Suprapubic skin (tissue), 4 donors: ENCODE results near the gene PGLYRP4. TPM values are rescaled to one million over a fixed set of nuclear protein-coding genes. Genes with fewer than 3 reads are reported as not detected.

ENCODE experiments used
- DNase-seq, 2 donors: peaks; one replicate each; pipeline ENCODE4 v3.0.0-alpha.2; 2019; ENCODE audit warnings: low spot score in 2 of 2
- H3K27ac ChIP-seq: fragments of 200-600 bp; sonication (generic); one replicate; pipeline ENCODE4 v1.5.1; 2019
- H3K27me3 ChIP-seq: fragments of 200-600 bp; sonication (generic); one replicate; pipeline ENCODE4 v1.5.1; 2019
- H3K36me3 ChIP-seq: fragments of 200-600 bp; sonication (generic); one replicate; pipeline ENCODE4 v1.5.1; 2019
- H3K4me1 ChIP-seq: fragments of 200-600 bp; sonication (generic); one replicate; pipeline ENCODE4 v1.5.1; 2019
- H3K4me3 ChIP-seq: fragments of 200-600 bp; sonication (generic); one replicate; pipeline ENCODE4 v1.5.1; 2019; ENCODE audit warnings: mild to moderate bottlenecking
- H3K9me3 ChIP-seq: fragments of 200-600 bp; sonication (generic); one replicate; pipeline ENCODE4 v1.5.1; 2019
- EP300 ChIP-seq: sonication (generic); formaldehyde crosslinking; IDR thresholded peaks from one replicate; pipeline ENCODE4 v1.6.1; 2017; ENCODE audit warnings: antibody characterized with exemption
- POLR2A ChIP-seq, 2 donors: fragments of 450-650 bp; IDR thresholded peaks; one replicate each; pipeline ENCODE4 v1.6.1; 2017; ENCODE audit warnings: antibody characterized with exemption in 2 of 2, mild to moderate bottlenecking in 2 of 2, moderate library complexity in 2 of 2
- POLR2AphosphoS5 ChIP-seq, 3 donors: sonication (generic); formaldehyde crosslinking; IDR thresholded peaks; one replicate each; pipeline ENCODE4 v1.6.1; 2017; ENCODE audit warnings: antibody characterized with exemption in 3 of 3
- WGBS: methylation state at CpG from one replicate; pipeline ENCODE4 v1.1.5; 2018; 5-methylcytosine and 5-hydroxymethylcytosine counted together
- total RNA-seq, 4 donors: library from RNA; depleted of rRNA; stranded (reverse); fragments of >200 nt; gene quantifications; one replicate each; pipeline ENCODE4 v1.1.0, GENCODE V29; 2016
- TF ChIP-seq, protein P1 (sequence below), 2 donors: fragments of 200-600 bp in 1 of 2; fragments of 450-650 bp in 1 of 2; sonication (generic) in 1 of 2; IDR thresholded peaks; one replicate each; pipeline ENCODE4 v1.5.1; 2016 to 2019; ENCODE audit warnings: antibody characterized with exemption in 2 of 2, mild to moderate bottlenecking in 1 of 2, moderate library complexity in 1 of 2

Gene PGLYRP4
- total RNA-seq, 4 donors from 2014 or later: 13.0 to 35.0 (median 21.2) TPM

DNA sequence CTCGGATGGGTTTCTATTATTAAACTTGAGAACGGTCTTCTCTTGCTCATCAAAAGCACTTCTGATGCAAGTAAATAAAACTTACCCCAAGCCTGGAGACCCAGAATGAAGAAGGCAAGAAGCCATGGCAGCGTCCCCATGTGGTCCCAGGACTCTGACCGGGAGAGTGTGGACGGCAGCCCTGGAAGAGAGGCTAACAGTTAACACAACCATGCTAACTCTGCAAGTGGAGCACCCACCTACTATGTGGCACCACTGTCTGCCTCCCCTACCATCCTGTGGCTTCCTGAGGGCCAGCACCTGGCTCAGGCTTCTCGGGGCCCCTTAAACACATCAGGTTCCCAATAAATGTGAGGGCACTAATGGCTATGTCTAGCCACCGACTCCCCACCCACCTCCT is 38.1 kb downstream of the PGLYRP4 start:
- WGBS: 69% methylated on average over 7 of the region's 7 CpGs
- no peak for DNase-seq
- Histone ChIP-seq H3K4me1 (peaks cover 4% of the 10 kb centered on the region), H3K4me3 (no peak overlapping the region), H3K27me3 (no peaks in the 10 kb centered on the region), H3K27ac (no peak overlapping the region), H3K9me3 (no peaks in the 10 kb centered on the region), H3K36me3 (no peaks in the 10 kb centered on the region)
- TF ChIP-seq EP300: no peak
- TF ChIP-seq, protein P1, sequence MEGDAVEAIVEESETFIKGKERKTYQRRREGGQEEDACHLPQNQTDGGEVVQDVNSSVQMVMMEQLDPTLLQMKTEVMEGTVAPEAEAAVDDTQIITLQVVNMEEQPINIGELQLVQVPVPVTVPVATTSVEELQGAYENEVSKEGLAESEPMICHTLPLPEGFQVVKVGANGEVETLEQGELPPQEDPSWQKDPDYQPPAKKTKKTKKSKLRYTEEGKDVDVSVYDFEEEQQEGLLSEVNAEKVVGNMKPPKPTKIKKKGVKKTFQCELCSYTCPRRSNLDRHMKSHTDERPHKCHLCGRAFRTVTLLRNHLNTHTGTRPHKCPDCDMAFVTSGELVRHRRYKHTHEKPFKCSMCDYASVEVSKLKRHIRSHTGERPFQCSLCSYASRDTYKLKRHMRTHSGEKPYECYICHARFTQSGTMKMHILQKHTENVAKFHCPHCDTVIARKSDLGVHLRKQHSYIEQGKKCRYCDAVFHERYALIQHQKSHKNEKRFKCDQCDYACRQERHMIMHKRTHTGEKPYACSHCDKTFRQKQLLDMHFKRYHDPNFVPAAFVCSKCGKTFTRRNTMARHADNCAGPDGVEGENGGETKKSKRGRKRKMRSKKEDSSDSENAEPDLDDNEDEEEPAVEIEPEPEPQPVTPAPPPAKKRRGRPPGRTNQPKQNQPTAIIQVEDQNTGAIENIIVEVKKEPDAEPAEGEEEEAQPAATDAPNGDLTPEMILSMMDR (IDR thresholded peaks at IDR 0.05): no peak
- no peak for TF ChIP-seq POLR2AphosphoS5 (IDR thresholded peaks at IDR 0.05)
- TF ChIP-seq POLR2A (IDR thresholded peaks at IDR 0.05): no peak

DNA sequence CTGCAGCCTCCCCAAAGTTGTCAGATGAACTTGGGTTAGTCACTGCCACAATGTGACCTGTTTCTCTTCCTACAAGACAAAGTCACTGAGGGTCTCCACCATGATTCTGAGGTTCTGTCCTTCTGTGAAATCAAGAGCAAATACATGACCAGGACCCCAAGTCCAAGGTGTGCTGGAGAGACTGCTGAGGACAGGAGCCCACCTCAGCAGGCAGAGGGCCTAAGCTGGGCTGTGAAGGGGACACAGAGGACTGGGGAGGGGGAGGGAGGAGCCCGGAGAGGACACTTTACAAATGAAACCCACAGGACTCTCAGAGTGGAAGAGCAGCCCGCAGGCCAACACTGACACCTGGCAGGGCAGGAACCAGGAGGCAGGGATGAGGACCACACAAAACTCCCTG is 39.2 kb downstream of the PGLYRP4 start:
- no peak for DNase-seq
- H3K36me3 ChIP-seq: no peaks in the 10 kb centered on the region
- H3K9me3 ChIP-seq: no peaks in the 10 kb centered on the region
- H3K27me3 ChIP-seq: no peaks in the 10 kb centered on the region
- H3K4me1 ChIP-seq: peaks cover 4% of the 10 kb centered on the region
- no peak overlapping the region for H3K27ac ChIP-seq
- WGBS: 63% methylated on average over 2 of the region's 2 CpGs
- TF ChIP-seq, protein P1 (IDR thresholded peaks at IDR 0.05): no peak
- TF ChIP-seq POLR2A (IDR thresholded peaks at IDR 0.05) (no peak), EP300 (no peak), POLR2AphosphoS5 (IDR thresholded peaks at IDR 0.05) (no peak)
- no peak overlapping the region for H3K4me3 ChIP-seq

DNA sequence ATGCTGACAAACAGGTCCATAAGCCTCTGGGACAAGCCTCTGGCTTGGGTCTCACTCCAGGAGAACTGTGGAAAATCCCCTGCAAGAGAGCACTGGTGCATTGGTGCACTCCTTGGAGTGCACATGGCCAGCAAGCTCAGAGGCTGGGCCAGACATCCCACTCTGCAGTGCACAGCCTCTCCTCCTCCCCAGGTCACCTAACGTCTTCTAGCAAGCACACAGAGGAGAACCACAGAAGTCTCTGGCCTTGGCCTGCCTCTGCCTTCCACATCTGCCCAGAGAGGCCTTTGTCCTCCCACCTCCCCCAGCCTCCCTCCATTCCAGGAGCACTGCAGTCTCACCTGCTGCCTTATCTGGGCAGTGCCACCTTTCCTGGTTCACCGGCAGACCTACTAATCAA is 40.1 kb downstream of the PGLYRP4 start:
- Histone ChIP-seq H3K4me1 (peaks cover 4% of the 10 kb centered on the region), H3K36me3 (no peaks in the 10 kb centered on the region), H3K27me3 (no peaks in the 10 kb centered on the region), H3K27ac (no peak overlapping the region), H3K9me3 (no peaks in the 10 kb centered on the region), H3K4me3 (no peak overlapping the region)
- TF ChIP-seq, protein P1 (IDR thresholded peaks at IDR 0.05): no peak
- TF ChIP-seq POLR2A (IDR thresholded peaks at IDR 0.05) (no peak), POLR2AphosphoS5 (IDR thresholded peaks at IDR 0.05) (no peak), EP300 (no peak)
- DNase-seq: no peak
- WGBS: 86% methylated on average over 2 of the region's 2 CpGs

DNA sequence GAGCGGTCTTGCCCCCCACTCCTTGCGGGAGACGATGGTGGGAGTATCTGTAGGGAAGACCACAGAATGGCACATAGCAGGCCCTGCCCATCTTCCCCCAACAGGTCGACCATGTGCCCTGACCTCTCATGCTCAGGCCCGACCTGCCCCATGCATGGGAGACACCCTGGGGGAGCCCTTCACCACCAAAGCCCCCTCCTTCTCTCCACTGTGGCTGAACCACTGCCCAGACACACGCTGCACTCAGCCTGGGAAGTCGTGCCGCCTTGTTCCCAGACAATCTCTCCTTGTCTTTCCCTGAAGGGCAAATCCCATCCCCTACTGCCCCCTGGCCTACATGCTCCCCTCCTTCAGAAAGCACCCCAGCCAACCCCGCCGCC is 41.4 kb downstream of the PGLYRP4 start:
- Histone ChIP-seq H3K4me1 (peaks cover 4% of the 10 kb centered on the region), H3K27ac (no peak overlapping the region), H3K9me3 (no peaks in the 10 kb centered on the region), H3K4me3 (no peak overlapping the region), H3K36me3 (no peaks in the 10 kb centered on the region), H3K27me3 (no peaks in the 10 kb centered on the region)
- TF ChIP-seq, protein P1 (IDR thresholded peaks at IDR 0.05): no peak
- TF ChIP-seq POLR2A (IDR thresholded peaks at IDR 0.05): no peak
- TF ChIP-seq POLR2AphosphoS5 (IDR thresholded peaks at IDR 0.05): no peak
- TF ChIP-seq EP300: no peak
- WGBS: 83% methylated on average over 10 of the region's 10 CpGs
- no peak for DNase-seq

DNA sequence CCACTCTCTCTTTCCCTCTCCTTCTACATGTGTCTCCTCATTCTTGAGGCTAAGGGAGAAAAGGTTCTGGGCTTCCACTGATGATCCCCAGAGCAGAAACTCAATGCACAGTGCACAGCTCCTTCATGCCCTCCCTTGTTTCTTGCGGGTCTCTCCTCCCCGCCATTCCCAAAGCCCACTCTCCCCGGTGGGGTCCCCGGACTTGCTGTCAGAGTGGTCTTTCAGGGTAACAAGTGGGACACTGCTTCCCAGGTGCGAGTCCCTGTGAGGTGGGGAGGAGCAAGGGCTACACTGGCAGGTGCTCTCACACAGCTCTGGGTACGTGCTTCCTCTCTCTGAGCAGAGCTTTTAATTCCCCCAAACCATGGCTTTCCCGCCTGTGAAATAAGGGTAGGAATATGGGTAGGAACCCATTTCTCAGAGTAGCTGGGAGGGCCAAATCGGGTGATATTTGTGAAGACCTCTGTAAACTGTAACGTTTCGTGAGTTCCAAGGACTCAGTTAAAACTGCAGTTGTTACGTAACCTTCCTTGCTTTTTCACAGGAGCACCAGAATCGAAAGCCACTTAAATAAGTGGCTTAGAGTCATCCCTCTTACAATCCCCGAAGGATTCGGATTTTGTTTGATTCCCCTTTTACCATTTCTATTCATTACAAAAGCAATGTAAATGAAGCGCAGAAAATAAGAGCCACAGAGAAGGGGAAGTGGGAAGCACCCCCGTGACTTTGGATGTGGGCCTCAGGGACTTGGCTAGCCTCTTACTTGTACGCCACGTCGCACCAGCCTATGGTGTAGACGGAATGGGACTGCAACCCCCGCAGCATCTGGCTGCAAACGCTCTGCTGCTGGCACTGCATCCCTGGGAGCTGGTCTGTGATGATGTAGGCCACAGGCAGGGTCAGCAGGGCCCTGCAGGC is 42.1 kb downstream of the PGLYRP4 start:
- TF ChIP-seq POLR2A (IDR thresholded peaks at IDR 0.05) (no peak), EP300 (no peak), POLR2AphosphoS5 (IDR thresholded peaks at IDR 0.05) (no peak)
- TF ChIP-seq, protein P1 (IDR thresholded peaks at IDR 0.05): no peak
- H3K4me1 ChIP-seq: no peaks in the 10 kb centered on the region
- H3K9me3 ChIP-seq: no peaks in the 10 kb centered on the region
- H3K4me3 ChIP-seq: no peak overlapping the region
- no peak overlapping the region for H3K27ac ChIP-seq
- no peak for DNase-seq
- whole genome bisulfite sequencing: 86% methylated on average over 22 of the region's 22 CpGs
- no peaks in the 10 kb centered on the region for H3K27me3 ChIP-seq
- H3K36me3 ChIP-seq: no peaks in the 10 kb centered on the region
